A549 (cell line): ENCODE data around the gene FAM53B. TPM values are rescaled to one million over a fixed set of nuclear protein-coding genes. Genes with fewer than 3 reads are reported as not detected.

Experiments used
- ATAC-seq, 2 experiments: fragments of 200-7000 bp in 1 of 2; fragments of >200 bp in 1 of 2; cut with Nextera tagmentation in 1 of 2; cut with Tn5 transposase in 1 of 2; 3 replicates each; pipeline versions ENCODE4 v1.8.0 to v1.9.1; 2018 to 2020; ENCODE audit warnings: mild to moderate bottlenecking in 1 of 2, moderate library complexity in 1 of 2
- CTCF ChIA-PET: fragments of 300-600 bp; sonication (Branson Sonifier 250); formaldehyde crosslinking; extraction: SDS; loops from one replicate; lab custom pipeline; 2021; ENCODE audit warnings: antibody characterized with exemption, inconsistent platforms; lab: Yijun Ruan, JAX
- POLR2A ChIA-PET: fragments of 350-600 bp; formaldehyde crosslinking; extraction: SDS; loops from one replicate; lab custom pipeline; 2021; ENCODE audit warnings: antibody characterized with exemption, inconsistent platforms; lab: Yijun Ruan, JAX
- DNase-seq, 2 experiments: peaks; one replicate each; pipeline versions ENCODE4 v3.0.0 to v3.0.0-alpha.2; 2011 to 2016; ENCODE audit warnings: low read depth in 1 of 2, low spot score in 1 of 2
- FAIRE-seq: peaks from 2 replicates; lab custom pipeline; 2011; peaks lifted over from hg19 to GRCh38; lab: Jason Lieb, UNC
- H3K27ac ChIP-seq, 2 experiments: fragments of >200 bp; sonication (Bioruptor Twin); formaldehyde crosslinking; 3 replicates each; pipeline ENCODE4 v1.5.1; 2016 to 2017
- H3K4me1 ChIP-seq: fragments of >200 bp; sonication (Bioruptor Twin); formaldehyde crosslinking; 3 replicates; pipeline ENCODE4 v1.6.1; 2016
- H3K4me2 ChIP-seq: fragments of >200 bp; sonication (Bioruptor Twin); formaldehyde crosslinking; 3 replicates; pipeline ENCODE4 v1.6.1; 2016
- H3K4me3 ChIP-seq: fragments of >200 bp; sonication (Bioruptor Twin); formaldehyde crosslinking; 3 replicates; pipeline ENCODE4 v1.5.1; 2016
- H3K9me3 ChIP-seq: fragments of >200 bp; sonication (Bioruptor Twin); formaldehyde crosslinking; 3 replicates; pipeline ENCODE4 v1.6.1; 2016
- ATOH8 ChIP-seq: fragments of 250-450 bp; sonication (Bioruptor Pico); IDR thresholded peaks from 2 replicates; pipeline ENCODE4 v1.5.0; 2020; ENCODE audit warnings: low read depth, mild to moderate bottlenecking, moderate library complexity
- CHD4 ChIP-seq: fragments of 200-600 bp; sonication (generic); IDR thresholded peaks from 2 replicates; pipeline ENCODE4 v1.6.1; 2016; ENCODE audit warnings: antibody characterized with exemption, mild to moderate bottlenecking, borderline replicate concordance
- CTCF ChIP-seq: fragments of >200 bp; sonication (Bioruptor Twin); formaldehyde crosslinking; IDR thresholded peaks from 3 replicates; pipeline ENCODE4 v1.5.1; 2016
- EHF ChIP-seq: fragments of 250-450 bp; sonication (Bioruptor Pico); IDR thresholded peaks from 2 replicates; pipeline ENCODE4 v1.5.0; 2020; ENCODE audit warnings: mild to moderate bottlenecking
- ELK1 ChIP-seq: fragments of 150-350 bp; IDR thresholded peaks from 2 replicates; pipeline ENCODE4 v1.6.1; 2014; ENCODE audit warnings: low read depth, mild to moderate bottlenecking, low read length
- HMGXB4 ChIP-seq: fragments of 250-450 bp; sonication (Bioruptor Pico); IDR thresholded peaks from 2 replicates; pipeline ENCODE4 v1.5.0; 2021; ENCODE audit warnings: mild to moderate bottlenecking, moderate library complexity, borderline replicate concordance
- HOXB5 ChIP-seq: fragments of 250-450 bp; sonication (Bioruptor Pico); IDR thresholded peaks from 2 replicates; pipeline ENCODE4 v1.5.0; 2020; ENCODE audit warnings: mild to moderate bottlenecking, moderate library complexity
- MAFK ChIP-seq: fragments of 450-650 bp; IDR thresholded peaks from 2 replicates; pipeline ENCODE4 v1.6.1; 2014; ENCODE audit not compliant: partially characterized antibody
- MAX ChIP-seq: IDR thresholded peaks from 2 replicates; pipeline ENCODE4 v1.6.1; 2012
- PBX3 ChIP-seq: IDR thresholded peaks from 2 replicates; pipeline ENCODE4 v1.6.1; 2012
- RAD21 ChIP-seq, 2 experiments: fragments of >200 bp in 1 of 2; sonication (Bioruptor Twin) in 1 of 2; formaldehyde crosslinking in 1 of 2; IDR thresholded peaks in 1 of 2; conservative IDR thresholded peaks in 1 of 2; 2 replicates in 1 of 2; 3 replicates in 1 of 2; pipeline ENCODE4 v1.6.1; 2012 to 2018; ENCODE audit warnings: inconsistent platforms in 1 of 2
- RCOR1 ChIP-seq: fragments of 150-350 bp; IDR thresholded peaks from 2 replicates; pipeline ENCODE4 v1.6.1; 2014; ENCODE audit warnings: antibody characterized with exemption, low read length, low read depth
- RFX5 ChIP-seq: fragments of 450-650 bp; IDR thresholded peaks from 2 replicates; pipeline ENCODE4 v1.7.1; 2014; ENCODE audit warnings: antibody characterized with exemption, mild to moderate bottlenecking, moderate library complexity
- SREBF2 ChIP-seq: fragments of 450-650 bp; IDR thresholded peaks from 2 replicates; pipeline ENCODE4 v1.6.1; 2014; ENCODE audit warnings: mild to moderate bottlenecking, moderate library complexity
- ZFP36 ChIP-seq: fragments of 450-650 bp; IDR thresholded peaks from 2 replicates; pipeline ENCODE4 v1.6.1; 2014; ENCODE audit warnings: borderline replicate concordance; ENCODE audit not compliant: partially characterized antibody
- ZSCAN20 ChIP-seq: fragments of 250-450 bp; sonication (Bioruptor Pico); IDR thresholded peaks from 2 replicates; pipeline ENCODE4 v1.8.0; 2022; ENCODE audit warnings: mild to moderate bottlenecking, moderate library complexity
- WGBS: methylation state at CpG from one replicate; pipeline ENCODE4 v1.1.6; 2017; ENCODE audit errors: missing lambda C conversion rate; 5-methylcytosine and 5-hydroxymethylcytosine counted together
- polyA plus RNA-seq, 4 experiments: library from polyadenylated mRNA; depleted of rRNA in 3 of 4; stranded (reverse); fragments of >200 nt; fragmentation: RNase III in 1 of 4; extraction: RNeasy Plus Mini Kit Qiagen cat#74134 plus additional on column Dnase treatment in 1 of 4; gene quantifications; 2 replicates in 3 of 4; 3 replicates in 1 of 4; pipeline ENCODE4 v1.2.3, GENCODE V29; 2011 to 2017
- TF ChIP-seq, protein P1 (sequence below): fragments of 450-650 bp; IDR thresholded peaks from 2 replicates; pipeline ENCODE4 v1.6.1; 2014; ENCODE audit warnings: antibody characterized with exemption
- TF ChIP-seq, protein P2 (sequence below): fragments of 200-600 bp; sonication (generic); IDR thresholded peaks from 2 replicates; pipeline ENCODE4 v1.6.1; 2016; ENCODE audit warnings: antibody characterized with exemption, mild to moderate bottlenecking, moderate library complexity

The FAM53B gene
- polyA plus RNA-seq, 2 of the 4 experiments (the other 2 are of a cell fraction) = 5.1 to 8.5 TPM

DNA sequence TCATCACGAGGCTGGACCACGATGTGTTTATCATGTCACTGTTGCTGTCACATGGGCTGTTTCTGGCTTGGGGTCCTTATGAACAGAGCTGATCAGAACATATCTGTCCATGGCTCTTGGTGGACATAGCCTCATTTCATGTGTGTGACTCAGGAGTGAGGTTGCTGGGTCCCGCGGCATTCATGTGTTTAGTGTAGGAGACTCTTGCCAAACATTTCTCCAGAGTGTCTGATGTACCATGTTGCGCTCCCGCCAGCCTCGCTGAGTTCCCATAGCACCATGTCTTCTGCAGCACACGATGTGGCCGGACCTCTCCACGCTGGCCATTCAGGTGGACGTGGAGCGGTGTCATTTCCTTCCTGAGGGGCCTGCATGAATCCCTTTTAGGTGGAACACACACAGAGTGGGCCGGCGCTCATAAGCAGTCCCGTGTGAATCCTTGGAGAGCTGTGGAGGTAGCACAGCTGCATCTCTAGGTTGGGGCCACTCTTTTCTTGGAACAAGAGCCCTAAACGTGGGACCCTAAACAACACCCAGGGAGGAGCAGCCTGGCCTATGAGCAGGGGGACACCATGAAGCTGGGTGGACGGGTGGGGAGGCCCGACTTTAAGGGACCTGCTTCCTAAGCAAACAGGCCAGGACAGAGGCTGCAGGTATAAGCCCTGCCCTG, 147.9 kb downstream of the FAM53B start:
- ChIA-PET CTCF (interaction anchor here (1.0 kb wide), 1 partner anchor 66 kb away, joined by 3 read pairs; no protein-coding TSS in a partner anchor), POLR2A (no interaction called here)
- TF ChIP-seq SREBF2 = no peak
- TF ChIP-seq CTCF = no peak
- TF ChIP-seq, protein P1, sequence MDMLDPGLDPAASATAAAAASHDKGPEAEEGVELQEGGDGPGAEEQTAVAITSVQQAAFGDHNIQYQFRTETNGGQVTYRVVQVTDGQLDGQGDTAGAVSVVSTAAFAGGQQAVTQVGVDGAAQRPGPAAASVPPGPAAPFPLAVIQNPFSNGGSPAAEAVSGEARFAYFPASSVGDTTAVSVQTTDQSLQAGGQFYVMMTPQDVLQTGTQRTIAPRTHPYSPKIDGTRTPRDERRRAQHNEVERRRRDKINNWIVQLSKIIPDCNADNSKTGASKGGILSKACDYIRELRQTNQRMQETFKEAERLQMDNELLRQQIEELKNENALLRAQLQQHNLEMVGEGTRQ = no peak
- TF ChIP-seq ELK1 = no peak
- no peak for TF ChIP-seq RCOR1
- TF ChIP-seq ATOH8 (CRISPR knock-in tag) = no peak
- no peak for TF ChIP-seq CHD4
- TF ChIP-seq RAD21 (conservative IDR thresholded peaks at IDR 0.05 in 1 of 2, IDR thresholded peaks at IDR 0.05 in 1 of 2) = no peak
- TF ChIP-seq HOXB5 (CRISPR knock-in tag) = no peak
- no peak for TF ChIP-seq ZFP36
- TF ChIP-seq HMGXB4 = no peak
- no peak for TF ChIP-seq RFX5
- TF ChIP-seq PBX3 = no peak
- TF ChIP-seq MAFK = no peak
- no peak for TF ChIP-seq ZSCAN20 (CRISPR knock-in tag)
- TF ChIP-seq EHF = no peak
- WGBS = 87% methylated on average over 18 of the region's 18 CpGs
- no peak overlapping the region for H3K4me3 ChIP-seq
- DNase-seq = no peak
- ATAC-seq = no peak
- FAIRE-seq = no peak
- H3K4me2 ChIP-seq = no peak overlapping the region
- H3K9me3 ChIP-seq = peaks cover 6% of the 10 kb centered on the region
- H3K27ac ChIP-seq = no peak overlapping the region
- H3K4me1 ChIP-seq = peaks cover 6% of the 10 kb centered on the region; the same call in 1 of the 3 replicates

DNA sequence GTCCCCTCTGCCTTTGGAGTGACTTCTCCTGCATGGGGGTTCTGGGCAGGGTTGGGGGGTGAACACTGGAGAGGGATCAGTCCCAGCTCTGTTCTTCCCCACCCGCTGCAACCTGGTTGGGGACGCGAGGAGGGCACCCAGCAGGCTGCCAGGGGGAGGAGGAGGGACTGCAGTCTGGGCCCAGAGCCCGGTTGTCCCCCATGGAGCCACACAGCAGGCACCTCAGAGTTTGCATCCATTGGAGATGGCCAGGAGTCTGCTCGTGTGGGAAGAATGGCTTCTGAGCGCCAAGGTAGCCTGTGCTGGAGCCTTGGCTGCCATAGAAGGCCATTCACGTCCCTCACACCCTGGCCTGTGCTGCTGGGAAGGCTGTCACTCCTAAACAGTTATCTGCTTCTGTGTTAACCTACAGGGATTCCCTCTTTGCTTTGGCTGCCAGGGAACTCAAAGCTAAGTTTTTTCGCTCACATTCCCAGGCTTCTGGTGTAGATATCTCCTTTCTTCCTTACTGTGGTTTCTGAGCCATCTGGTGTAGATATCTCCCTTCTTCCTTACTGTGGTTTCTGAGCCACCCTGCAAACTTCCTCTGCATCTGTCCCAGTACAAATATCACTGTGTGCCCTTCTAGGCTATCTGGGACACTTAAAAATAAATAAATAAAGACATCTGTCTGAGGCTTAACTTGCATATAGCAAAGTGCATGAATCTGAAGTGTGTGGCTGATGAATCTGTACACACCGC, 148.9 kb downstream of the FAM53B start:
- Histone ChIP-seq H3K4me1 (peaks cover 6% of the 10 kb centered on the region; the same call in 1 of the 3 replicates), H3K9me3 (peaks cover 7% of the 10 kb centered on the region), H3K4me3 (no peak overlapping the region), H3K4me2 (no peak overlapping the region), H3K27ac (no peak overlapping the region)
- ATAC-seq = no peak
- no peak for FAIRE-seq
- POLR2A ChIA-PET = no interaction called here
- CTCF ChIA-PET = no interaction called here
- no peak for TF ChIP-seq ELK1
- no peak for TF ChIP-seq HMGXB4
- TF ChIP-seq, protein P2, sequence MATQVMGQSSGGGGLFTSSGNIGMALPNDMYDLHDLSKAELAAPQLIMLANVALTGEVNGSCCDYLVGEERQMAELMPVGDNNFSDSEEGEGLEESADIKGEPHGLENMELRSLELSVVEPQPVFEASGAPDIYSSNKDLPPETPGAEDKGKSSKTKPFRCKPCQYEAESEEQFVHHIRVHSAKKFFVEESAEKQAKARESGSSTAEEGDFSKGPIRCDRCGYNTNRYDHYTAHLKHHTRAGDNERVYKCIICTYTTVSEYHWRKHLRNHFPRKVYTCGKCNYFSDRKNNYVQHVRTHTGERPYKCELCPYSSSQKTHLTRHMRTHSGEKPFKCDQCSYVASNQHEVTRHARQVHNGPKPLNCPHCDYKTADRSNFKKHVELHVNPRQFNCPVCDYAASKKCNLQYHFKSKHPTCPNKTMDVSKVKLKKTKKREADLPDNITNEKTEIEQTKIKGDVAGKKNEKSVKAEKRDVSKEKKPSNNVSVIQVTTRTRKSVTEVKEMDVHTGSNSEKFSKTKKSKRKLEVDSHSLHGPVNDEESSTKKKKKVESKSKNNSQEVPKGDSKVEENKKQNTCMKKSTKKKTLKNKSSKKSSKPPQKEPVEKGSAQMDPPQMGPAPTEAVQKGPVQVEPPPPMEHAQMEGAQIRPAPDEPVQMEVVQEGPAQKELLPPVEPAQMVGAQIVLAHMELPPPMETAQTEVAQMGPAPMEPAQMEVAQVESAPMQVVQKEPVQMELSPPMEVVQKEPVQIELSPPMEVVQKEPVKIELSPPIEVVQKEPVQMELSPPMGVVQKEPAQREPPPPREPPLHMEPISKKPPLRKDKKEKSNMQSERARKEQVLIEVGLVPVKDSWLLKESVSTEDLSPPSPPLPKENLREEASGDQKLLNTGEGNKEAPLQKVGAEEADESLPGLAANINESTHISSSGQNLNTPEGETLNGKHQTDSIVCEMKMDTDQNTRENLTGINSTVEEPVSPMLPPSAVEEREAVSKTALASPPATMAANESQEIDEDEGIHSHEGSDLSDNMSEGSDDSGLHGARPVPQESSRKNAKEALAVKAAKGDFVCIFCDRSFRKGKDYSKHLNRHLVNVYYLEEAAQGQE = no peak
- TF ChIP-seq MAX = no peak
- DNase-seq = no peak
- 66% methylated on average over 4 of the region's 9 CpGs for WGBS
